NT2/D1 (cell line): ENCODE data around the gene RFT1.

ENCODE experiments used
- YY1 ChIP-seq: IDR thresholded peaks from 2 replicates; pipeline ENCODE4 v1.6.1; 2011; ENCODE audit not compliant: insufficient read length, insufficient read depth
- ZNF274 ChIP-seq: IDR thresholded peaks from 2 replicates; pipeline ENCODE4 v1.6.1; 2011; ENCODE audit warnings: mild to moderate bottlenecking, low read depth, low read length

DNA sequence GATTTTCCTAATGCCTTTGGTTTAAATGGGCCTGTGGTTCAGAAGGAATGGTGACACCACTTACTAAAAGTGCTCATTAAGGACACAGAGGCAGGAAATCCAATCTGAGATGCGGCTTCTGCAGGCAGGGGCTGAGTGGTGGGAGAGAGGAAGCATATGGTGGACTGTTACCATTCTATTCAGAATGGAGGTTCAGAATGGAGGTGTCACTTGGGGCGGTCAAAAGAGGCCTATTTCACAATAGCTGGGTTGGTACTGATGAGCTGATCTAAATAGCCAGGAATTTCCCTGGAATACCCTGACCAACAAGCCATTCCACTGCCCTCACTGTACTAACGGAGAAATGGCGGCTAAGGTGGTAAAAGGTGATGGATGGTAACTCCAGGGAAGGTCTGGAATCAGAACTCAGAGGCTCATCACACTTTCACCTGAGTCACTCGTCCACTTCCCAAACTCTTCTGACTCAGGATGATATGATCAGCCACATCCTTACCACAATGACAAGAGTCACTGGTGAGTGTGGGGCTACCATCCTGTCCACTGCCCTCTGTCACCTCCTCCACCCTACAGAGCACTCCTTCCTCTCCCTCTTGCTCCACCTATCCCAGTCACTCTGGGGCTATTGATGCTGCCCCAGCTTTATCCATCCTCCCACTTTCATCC lies 15.7 kb downstream of the RFT1 start:
- TF ChIP-seq YY1, result no peak
- no peak for TF ChIP-seq ZNF274
